Measurements from ENCODE around the gene SAXO1.

- no peak for TF ChIP-seq CTCF (IDR thresholded peaks at IDR 0.05)
- TF ChIP-seq POLR2AphosphoS5 (IDR thresholded peaks at IDR 0.05) = no peak
- no peak for TF ChIP-seq POLR2A (IDR thresholded peaks at IDR 0.05)
- TF ChIP-seq EP300 (IDR thresholded peaks at IDR 0.05) = no peak
Observed at GRCh38 chr9:18905028-18905882, 127.8 kb downstream of the SAXO1 start.

Measured in suprapubic skin (tissue), 4 donors.